Activated T-cell treated with anti-CD3 and anti-CD28 coated beads for 1 hour (primary cell): ENCODE results near the gene SOX6.
"Not testable (repeated sequence)": the region's sequence is repeated elsewhere in the genome, so short reads cannot be mapped to it uniquely, and the experiment has no call there.

Source experiments
- DNase-seq: peaks from one replicate; pipeline ENCODE4 v3.0.0-alpha.2; 2020; ENCODE audit warnings: low read depth

The SOX6 gene

DNA sequence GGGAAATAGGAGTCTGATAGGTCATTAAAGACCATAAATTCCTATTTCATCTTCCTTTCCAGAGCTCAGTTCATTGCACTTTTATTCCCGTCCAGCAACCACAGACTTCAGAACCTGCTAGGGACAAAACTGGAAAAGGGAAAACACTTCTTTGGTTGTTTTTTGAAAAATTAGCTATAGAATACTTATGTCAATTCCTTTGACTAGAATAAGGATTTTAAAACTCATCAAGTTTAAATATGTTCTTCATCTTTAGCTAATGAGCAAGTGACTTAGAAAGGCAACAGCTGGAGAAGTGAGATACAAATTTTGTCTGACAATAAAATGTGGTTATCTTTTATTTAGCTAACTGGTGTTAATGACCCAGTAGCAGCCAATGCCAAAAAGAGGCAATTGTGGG is 206.9 kb downstream of the SOX6 start:
- DNase-seq, result no peak

DNA sequence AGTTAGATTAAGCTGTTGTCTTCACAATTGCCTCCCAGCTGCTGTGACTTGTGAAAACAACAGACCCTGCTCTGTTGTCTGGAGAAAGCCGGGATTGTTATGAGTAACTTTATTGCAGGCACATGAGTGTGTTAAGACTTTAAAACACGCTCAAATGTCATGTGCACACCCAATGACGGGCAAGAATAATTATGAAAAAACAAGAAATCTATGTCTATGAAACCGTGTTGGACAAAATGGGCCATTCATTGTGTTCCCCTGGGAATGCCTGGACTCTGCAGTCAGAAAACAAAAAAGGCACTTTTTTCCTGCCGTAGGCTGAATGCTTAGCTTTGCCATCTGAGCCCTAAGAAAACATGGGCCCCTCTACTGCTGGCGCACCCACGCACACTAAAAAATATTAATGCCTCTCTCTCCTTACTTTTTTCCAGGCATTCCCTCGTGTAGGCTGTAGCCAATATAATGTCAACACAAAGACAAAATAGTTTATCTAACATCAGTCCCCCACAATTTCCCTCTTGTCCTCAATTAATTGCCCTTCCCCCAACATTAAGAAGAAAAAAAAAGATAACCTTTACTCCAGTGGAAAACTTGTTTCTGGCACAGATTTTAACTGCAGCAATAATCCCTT is 207.9 kb downstream of the SOX6 start:
- no peak for DNase-seq

DNA sequence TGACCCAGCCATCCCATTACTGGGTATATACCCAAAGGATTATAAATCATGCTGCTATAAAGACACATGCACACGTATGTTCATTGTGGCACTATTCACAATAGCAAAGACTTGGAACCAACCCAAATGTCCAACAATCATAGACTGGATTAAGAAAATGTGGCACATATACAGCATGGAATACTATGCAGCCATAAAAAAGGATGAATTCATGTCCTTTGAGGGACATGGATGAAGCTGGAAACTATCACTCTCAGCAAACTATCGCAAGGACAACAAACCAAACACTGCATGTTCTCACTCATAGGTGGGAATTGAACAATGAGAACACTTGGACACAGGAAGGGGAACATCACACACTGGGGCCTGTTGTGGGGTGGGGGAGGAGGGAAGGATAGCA is 209.4 kb downstream of the SOX6 start:
- DNase-seq, result not testable (repeated sequence)

DNA sequence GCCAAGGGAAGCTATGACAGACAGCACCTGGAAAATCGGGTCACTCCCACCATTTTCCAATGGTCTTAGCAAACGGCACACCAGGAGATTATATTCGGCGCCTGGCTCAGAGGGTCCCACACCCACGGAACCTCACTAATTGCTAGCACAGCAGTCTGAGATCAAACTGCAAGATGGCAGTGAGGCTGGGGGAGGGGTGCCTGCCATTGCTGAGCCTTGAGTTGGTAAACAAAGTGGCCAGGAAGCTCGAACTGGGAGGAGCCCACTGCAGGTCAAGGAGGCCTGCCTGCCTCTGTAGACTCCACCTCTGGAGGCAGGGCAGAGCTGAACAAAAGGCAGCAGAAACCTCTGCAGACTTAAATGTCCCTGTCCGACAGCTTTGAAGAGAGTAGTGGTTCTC is 214.7 kb downstream of the SOX6 start:
- not testable (repeated sequence) for DNase-seq

DNA sequence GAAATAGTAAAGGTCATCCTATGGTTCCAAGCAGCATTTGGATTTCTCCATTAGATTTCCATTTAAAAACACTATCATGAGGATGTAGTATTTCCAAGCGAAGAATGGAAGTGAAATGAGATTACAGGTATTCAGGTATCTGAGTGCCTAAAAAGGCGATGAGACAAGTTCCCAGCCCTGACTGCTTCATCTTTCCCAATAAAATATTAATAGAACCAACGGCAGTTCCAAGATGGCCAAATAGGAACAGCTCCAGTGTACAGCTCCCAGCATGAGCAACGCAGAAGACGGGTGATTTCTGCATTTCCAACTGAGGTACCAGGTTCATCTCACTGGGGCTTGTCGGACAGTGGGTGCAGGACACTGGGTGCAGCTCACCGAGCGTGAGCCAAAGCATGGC is 215.2 kb downstream of the SOX6 start:
- DNase-seq, result not testable (repeated sequence)

DNA sequence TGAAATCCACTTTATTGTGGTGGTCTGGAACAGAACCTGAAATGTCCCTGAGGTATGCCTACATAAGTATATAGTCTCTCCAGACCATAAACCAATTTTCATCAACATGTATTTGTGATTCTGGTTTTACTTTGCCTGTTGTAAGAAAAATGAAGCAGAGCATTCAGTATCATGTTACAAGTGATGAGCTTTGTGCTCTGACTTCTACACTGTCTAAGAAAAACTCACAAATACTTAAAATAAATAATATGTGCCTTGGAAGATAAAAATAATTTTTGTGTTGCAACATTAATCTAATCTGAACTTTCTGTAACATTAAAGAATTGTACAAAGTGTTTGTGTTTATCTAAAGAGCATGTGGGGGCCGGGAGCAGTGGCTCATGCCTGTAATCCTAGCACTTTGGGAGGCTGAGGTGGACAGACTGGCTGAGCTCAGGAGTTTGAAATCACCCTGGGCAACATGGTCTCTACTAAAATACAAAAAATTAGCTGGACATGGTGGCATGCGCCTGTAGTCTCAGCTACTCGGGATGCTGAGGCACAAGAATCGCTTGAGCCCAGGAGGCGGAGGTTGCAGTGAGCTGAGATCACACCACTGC is 219.5 kb downstream of the SOX6 start:
- DNase-seq, result no peak

DNA sequence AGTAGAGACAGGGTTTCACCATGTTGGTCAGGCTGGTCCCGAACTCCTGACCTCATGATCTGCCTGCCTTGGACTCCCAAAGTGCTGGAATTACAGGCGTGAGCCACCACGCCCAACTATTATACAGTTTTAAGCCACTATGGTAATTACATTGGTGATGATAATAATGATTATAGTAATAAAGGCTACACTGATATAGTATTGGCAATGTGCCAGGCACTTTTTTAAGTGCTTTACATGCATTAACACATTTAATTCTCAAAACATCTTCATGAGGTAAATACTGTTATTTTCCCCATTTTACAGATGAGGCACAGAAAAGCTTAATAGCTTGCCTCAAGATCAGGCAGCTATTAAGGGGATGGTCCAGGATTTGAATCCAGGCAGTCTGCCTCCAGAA is 222.5 kb downstream of the SOX6 start:
- DNase-seq, result no peak

DNA sequence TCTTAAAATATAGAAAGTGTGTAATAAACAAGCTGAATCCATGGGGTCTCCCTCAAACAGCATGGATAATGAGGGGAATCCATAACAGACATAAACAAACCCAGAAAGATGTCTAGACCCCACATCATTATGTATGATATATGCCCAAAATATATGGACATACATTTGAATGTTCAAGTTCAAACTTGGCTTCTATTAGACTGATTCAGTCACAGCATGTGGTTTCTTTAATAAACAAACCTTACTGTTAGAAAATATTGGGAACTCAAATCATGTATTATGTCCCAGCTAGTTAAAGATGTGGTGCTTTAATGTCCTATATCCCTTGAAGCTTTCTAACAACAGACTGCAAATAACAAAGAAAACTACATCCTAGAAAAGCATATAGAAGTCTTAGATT is 228.6 kb downstream of the SOX6 start:
- no peak for DNase-seq

DNA sequence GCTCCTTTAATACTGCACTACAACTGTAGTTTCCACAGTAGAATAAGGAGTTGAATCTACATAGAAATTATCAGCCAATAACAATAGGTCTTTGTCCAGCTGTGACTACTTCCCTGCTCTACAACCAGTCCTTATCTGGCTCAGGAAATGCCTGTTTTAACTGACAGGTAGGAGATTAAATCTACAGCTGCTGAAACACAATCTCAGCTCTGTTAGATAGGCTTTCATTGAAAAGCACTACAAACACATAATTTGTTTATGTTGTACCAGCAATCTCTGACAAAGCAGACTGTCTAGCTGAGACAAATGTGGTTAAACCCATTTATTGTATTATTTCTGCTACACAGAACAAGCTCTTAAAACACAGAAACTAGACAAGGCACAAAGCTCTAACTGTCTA is 230.0 kb downstream of the SOX6 start:
- no peak for DNase-seq

DNA sequence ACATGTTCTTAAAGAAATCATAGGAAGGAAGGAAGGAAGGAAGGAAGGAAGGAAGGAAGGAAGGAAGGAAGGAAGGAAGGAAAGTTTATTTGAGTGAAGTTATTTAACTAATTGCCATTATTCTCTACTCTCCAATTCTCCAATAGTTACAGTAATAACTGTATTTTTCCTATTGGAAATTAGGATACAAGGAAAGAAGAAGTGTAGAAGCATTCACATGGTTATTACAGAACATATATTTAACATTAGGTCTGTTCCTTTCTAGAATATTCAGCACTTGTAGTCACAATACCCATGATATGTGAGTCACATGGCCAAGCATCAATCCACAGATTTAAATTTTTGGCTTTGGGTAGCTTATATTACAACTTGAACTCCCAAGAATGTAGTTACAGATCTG is 230.6 kb downstream of the SOX6 start:
- DNase-seq, result no peak

DNA sequence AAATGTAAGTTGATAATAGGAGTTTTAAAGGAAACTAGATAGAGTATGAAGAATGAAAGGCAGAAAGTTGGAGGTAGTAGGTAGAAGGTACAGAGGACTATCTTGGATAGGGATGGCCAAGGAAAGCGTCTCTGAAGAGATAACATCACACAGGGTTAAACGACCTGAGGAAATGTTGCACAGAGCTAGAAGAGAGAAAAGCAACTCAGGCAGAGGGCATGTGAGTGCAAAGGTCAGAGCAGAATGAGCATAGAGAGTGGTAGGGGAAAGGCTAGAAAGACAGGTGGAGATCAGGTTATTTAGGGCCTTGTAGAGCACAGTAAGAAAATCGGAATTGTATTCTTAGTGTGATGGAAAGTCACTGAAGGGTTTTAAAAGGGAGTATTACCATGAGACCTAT is 232.0 kb downstream of the SOX6 start:
- no peak for DNase-seq

DNA sequence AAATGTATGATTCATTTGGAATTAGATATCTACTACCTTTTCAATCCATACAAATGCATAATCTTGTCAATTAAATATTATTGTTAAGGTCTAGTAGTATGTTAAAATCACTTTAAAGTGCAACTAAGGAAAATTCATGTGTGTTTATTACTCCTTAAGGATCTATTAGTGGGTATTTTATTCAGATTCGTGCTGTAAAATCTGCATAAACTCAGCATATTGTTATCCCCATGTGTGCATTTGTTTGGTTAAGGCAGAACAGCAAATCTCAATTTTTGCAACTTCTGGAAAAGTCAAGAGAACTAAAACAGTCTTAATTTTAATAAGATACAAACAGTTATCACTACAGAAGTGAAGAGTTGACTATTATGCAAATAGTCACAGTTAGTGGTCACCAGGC is 234.5 kb downstream of the SOX6 start:
- no peak for DNase-seq

DNA sequence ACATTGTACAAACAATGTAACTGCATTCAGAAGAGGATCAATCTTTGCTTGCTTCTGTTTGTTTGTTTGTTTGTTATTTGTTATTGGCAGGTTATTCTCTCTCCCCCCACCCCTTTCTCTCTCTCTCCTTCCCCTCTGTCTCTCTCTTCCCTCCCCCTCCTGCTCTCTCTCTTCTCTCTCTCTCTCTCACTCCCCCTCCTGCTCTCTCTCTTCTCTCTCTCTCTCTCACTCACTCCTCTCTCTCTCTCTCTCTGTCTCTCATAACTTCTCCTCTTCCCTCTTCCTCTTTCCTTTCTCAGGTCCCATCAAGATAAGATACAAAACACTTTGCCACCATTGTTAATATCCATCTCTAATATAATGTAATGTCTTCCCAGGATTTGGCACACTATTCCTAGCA is 236.3 kb downstream of the SOX6 start:
- DNase-seq, result no peak

DNA sequence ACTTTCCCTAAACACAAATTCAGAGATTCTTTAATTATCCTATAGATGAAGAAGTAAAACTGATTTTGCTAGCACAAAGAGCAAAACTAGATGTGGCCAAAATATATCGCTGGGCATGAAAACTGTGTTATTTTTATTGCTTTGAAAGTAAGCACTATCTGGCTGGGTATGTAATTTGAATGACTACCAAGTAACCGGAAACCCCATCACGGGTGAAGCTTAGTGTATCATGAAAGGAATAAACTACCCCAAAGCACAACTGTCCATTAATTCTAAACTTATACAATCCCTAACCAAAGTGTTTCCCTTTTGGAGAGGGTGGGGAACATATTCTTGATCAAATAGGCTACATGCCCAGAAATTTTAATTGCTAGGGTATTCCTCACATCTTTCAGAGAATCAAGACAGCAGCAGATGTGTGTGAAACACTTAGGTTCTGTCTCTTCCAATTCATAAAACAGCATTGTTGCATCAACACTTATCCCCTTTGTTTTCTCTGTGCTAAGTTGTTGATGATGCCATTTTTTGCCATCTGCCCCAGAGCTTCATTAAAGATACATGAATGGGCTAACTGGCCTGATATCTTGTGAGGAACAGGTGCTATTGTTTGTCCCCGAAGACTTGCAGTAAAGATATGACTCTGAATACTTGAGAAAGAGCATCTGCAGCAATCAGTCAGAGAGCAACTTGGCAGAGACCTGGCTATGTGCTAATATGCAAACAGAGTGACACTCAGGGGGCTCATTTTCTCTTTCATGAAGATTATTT is 238.2 kb downstream of the SOX6 start:
- no peak for DNase-seq

DNA sequence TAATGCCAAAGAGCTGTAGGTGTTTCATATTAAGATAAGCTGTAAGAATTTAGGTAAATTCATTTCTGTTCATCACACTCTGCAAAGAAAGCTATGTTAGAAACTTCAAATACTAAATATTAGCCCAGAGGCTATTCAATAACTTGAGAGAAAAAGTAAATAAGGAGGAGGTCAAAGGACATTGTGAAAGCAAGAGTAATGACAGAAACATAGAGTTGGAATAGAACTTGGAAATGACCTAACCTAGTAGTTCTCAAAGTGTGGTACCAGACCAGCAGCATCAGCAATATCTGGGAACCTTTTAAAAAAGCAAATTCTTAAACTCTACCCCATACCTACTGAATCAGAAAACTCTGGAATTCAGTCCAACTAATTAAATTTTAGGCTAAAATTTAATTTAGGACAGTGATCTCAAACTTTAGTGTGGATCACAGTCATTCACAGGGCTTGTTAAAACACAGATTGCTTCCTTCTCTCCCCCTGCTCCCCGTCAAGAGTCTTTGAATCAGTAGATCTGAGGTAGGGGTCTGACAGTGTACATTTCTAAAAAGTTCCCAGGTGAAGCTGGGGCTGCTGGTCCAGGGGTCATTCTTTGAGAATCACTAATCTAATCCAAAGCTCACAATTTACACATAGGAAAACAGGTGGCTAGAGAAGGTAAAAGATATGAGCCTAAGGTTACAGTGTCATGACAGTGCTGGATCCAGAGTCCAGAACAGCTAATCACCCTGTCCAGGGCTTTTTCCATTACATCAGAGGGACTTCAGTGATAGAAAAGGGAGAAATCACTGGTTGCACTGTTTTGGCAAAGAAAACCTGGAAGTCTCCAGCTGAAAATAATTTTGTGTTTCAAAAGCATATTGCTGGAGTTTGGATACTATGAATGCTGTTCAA is 241.1 kb downstream of the SOX6 start:
- DNase-seq, result no peak

DNA sequence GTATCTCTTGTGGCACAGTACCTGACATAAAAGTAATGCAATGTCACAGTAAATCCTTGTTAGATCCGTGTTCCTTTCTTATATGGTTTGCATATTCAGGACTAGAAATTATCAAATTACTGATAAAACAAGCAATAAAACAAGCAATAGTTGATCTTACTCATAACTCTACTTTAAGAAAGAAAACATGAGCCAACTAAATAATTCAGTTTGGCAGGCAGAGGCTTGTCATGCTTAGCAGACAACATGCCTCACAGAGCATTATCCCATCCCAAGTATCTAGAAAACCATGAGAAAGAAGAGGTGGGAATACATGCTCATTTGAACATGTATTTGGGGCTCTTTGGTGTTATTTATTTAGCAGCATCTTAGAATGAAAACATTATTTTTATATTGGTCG is 241.9 kb downstream of the SOX6 start:
- no peak for DNase-seq

DNA sequence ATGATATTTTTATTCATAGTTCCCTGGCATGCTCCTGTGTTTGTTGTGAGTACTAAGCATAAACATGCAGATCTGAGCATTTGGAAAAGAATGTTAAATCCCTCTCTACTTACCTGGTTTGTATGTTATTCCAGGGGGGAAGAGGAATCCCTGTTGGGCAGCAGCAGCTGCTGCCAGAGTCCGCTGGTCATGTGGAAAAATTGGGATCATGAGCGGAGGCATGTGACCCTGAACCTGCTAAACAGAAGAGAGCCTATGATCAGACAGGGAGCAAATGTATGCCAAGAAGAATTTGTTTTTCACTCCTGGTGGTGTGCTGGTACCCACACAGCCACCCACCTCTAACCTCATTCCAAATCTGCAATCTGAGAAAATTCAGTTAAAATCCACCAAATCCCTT is 244.7 kb downstream of the SOX6 start:
- DNase-seq, result no peak

DNA sequence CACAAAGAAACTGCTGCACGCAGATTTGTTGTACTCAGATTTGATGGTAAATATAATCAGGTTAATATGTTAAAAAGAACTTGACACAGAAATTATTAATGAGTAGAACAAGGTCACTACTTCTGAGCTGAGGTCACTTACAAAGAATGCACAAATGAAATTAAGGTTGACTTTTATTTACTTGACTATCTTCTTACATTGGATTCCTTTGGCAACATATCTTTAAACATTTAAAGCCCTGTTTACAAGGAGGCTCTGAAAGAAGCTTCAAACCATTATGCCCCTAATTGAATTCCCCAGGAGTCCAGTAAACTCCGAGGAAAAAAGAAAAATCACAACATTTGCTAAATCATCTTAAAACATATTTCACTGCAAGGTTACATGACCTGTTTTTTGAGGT is 245.5 kb downstream of the SOX6 start:
- no peak for DNase-seq

DNA sequence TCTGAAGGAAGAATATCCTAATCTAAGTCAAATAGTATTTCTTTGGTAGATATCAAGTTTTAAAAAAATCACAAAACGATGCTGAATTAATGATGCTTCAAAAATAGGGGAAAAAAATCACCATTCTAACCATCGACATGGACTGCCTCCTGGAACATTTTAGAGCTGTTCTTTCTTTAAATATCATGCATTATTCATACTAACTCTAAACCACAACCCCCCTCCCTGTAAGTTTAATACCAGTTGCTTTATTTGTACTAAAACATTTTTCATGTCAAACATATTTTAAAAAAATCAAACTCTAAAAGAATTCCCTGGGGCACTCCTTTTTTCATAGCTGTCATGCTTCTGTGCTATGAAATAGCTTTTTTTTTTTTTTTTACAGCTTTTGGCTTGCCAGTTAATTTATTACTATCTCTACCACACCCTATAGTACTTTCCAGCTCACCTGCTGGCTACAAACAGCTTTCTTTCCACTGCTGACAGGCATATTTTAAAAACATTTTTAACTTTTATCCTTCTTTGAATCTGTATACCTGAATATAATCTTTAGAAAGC is 256.9 kb downstream of the SOX6 start:
- DNase-seq, result no peak

DNA sequence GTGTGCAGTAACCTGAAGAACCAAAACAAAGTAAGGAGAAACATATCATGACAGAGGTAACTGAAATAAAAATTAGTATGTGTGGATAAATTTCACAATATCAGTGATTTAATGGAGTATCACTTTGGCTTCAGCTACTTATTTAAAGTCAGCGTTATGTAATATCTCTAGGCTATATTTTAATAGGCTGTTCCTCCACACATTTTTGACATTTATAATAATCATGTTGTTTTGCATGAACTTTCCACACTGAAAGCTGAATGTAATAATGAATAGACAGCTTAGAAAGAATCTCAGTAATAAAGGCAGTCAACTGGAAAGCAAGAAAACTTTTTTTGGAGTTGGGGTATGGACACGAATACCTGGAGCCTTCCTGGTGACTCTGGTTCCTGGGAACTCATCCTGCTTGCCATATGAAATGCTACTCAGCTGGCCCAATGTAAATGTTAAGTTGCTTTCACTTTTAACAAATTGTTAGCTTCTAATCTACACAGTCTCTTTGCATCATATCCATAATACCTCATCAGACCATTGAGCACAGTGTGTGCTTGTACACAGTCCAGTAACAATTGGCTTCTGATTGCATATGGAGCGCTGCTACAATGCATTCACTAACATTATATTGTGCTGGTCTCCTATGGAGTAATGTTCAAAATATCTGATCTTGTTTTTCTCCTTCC is 257.7 kb downstream of the SOX6 start:
- DNase-seq, result no peak

DNA sequence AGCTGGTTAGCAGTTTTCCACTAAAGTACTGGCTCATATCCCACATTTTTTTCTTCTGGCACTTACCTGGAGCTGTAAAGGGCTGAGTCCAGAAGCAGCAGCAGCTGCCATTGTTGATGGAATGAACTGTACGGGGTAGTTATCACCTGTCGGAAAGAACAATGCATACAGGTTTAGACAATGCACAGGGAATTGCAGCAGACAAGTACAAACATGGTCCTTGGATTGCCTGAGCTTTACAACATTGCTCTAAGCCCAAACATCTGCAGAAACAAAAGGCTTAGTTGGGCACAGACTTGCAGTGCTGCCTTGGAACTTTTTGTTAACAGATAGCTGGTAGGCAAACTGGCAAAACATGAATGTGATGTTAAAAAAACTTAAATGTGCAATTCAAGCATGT is 258.8 kb downstream of the SOX6 start:
- DNase-seq, result no peak

DNA sequence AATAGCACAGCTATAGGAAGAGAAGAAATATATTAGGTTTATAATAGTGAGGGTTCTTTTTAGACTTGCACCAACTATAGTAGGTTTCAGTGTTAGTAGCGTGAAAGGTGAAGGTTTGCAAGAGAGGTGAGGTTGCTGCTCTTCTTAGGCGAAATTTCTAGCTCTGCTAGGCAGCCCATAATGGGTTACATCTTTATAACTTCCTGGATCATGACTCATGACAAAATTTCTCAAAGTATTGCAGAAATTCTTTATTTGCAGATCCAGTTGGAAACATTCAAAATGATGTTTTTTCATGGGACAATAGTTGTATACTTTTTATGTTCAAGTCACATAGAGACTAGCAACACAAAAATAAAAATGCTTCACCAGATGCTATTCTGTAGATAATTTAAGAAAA is 260.0 kb downstream of the SOX6 start:
- DNase-seq, result no peak
